Measurements from ENCODE around the gene ADPGK. TPM values are rescaled to one million over a fixed set of nuclear protein-coding genes. Genes with fewer than 3 reads are reported as not detected.
A peak's percentile ranks its signal among the peaks of the same experiment; 100 is the strongest.

ADPGK gene
- total and polyA plus RNA-seq, 5 experiments from 2014 or later = 70.7 to 110 (median 74.7) TPM

- Mint-ChIP-seq H3K27ac (no peak overlapping the region), H3K4me3 (no peak overlapping the region), H3K9me3 (no peaks in the 10 kb centered on the region), H3K27me3 (peaks cover 28 to 53% (median 38%) of the 10 kb centered on the region in 5 donors), H3K36me3 (peaks cover 0 to 2% (median 0%) of the 10 kb centered on the region in 3 donors), H3K4me1 (peaks cover 0 to 6% (median 2%) of the 10 kb centered on the region in 4 donors)
- POLR2A ChIA-PET = no interaction called here
- ATAC-seq = no peak
- no peak for DNase-seq
Measured at GRCh38 chr15:72801590-72802325, 18.2 kb upstream of the ADPGK start.

- DNase-seq (no peak), ATAC-seq (no peak)
- no peaks in the 10 kb centered on the region for H3K9me3 Mint-ChIP-seq
- peaks cover 0 to 2% (median 0%) of the 10 kb centered on the region in 3 donors for H3K36me3 Mint-ChIP-seq
- POLR2A ChIA-PET = no interaction called here
- no peak overlapping the region for H3K4me3 Mint-ChIP-seq
- peaks cover 3 to 10% (median 8%) of the 10 kb centered on the region in 4 donors for H3K4me1 Mint-ChIP-seq
- H3K27me3 Mint-ChIP-seq = peaks cover 33 to 61% (median 42%) of the 10 kb centered on the region in 5 donors
- no peak overlapping the region for H3K27ac Mint-ChIP-seq
Measured at GRCh38 chr15:72800833-72801481, 17.4 kb upstream of the ADPGK start.

GRCh38 chr15:72797834-72798233 is 14.3 kb upstream of the ADPGK start:
- DNase-seq (no peak), ATAC-seq (no peak)
- Mint-ChIP-seq H3K9me3 (no peaks in the 10 kb centered on the region), H3K36me3 (peaks cover 0 to 2% (median 0%) of the 10 kb centered on the region in 3 donors), H3K27me3 (peaks cover 36 to 75% (median 46%) of the 10 kb centered on the region in 5 donors), H3K4me1 (peaks cover 3 to 9% (median 6%) of the 10 kb centered on the region in 4 donors), H3K4me3 (peak overlapping the region in 9 of 10 donors; percentile 43 to 90 (median 68)), H3K27ac (peak overlapping the region in 1 of 10 donors; percentile 14)
- POLR2A ChIA-PET = interaction anchor here (0.6 kb wide), 1 partner anchor 15 kb away, joined by 3 read pairs; no protein-coding TSS in a partner anchor

GRCh38 chr15:72797338-72797689 is 13.8 kb upstream of the ADPGK start:
- DNase-seq (no peak), ATAC-seq (peak in 1 of 2 donors; percentile 22)
- no peaks in the 10 kb centered on the region for H3K9me3 Mint-ChIP-seq
- H3K27me3 Mint-ChIP-seq = peaks cover 34 to 75% (median 48%) of the 10 kb centered on the region in 5 donors
- H3K4me1 Mint-ChIP-seq = peaks cover 3 to 9% (median 6%) of the 10 kb centered on the region in 4 donors
- POLR2A ChIA-PET = interaction anchor here (0.6 kb wide), 1 partner anchor 14 kb away, joined by 3 read pairs; no protein-coding TSS in a partner anchor
- H3K36me3 Mint-ChIP-seq = peaks cover 0 to 2% (median 0%) of the 10 kb centered on the region in 3 donors
- peak overlapping the region; percentile 58 to 90 (median 74) for H3K4me3 Mint-ChIP-seq
- H3K27ac Mint-ChIP-seq = no peak overlapping the region

GRCh38 chr15:72796515-72797337 is 13.2 kb upstream of the ADPGK start:
- Mint-ChIP-seq H3K27ac (peak overlapping the region in 2 of 10 donors; percentile 5 to 80), H3K9me3 (no peaks in the 10 kb centered on the region)

GRCh38 chr15:72796210-72796514 is 12.6 kb upstream of the ADPGK start:
- no peak for DNase-seq
- peaks cover 25 to 65% (median 38%) of the 10 kb centered on the region in 5 donors for H3K27me3 Mint-ChIP-seq
- no peaks in the 10 kb centered on the region for H3K9me3 Mint-ChIP-seq
- POLR2A ChIA-PET = no interaction called here
- ATAC-seq = no peak
- peak overlapping the region in 2 of 10 donors; percentile 5 to 80 for H3K27ac Mint-ChIP-seq
- H3K36me3 Mint-ChIP-seq = peaks cover 0 to 2% (median 0%) of the 10 kb centered on the region in 3 donors
- H3K4me1 Mint-ChIP-seq = peaks cover 3 to 9% (median 6%) of the 10 kb centered on the region in 4 donors
- H3K4me3 Mint-ChIP-seq = peak overlapping the region; percentile 72 to 90 (median 82)

More at GRCh38 chr15:72796515-72797337, 13.2 kb upstream of the ADPGK start:
- peaks cover 0 to 2% (median 0%) of the 10 kb centered on the region in 3 donors for H3K36me3 Mint-ChIP-seq
- peaks cover 3 to 9% (median 6%) of the 10 kb centered on the region in 4 donors for H3K4me1 Mint-ChIP-seq
- DNase-seq = peak in 7 of 10 donors; percentile 31 to 54 (median 37)
- peak; percentile 89 to 97 for ATAC-seq
- H3K27me3 Mint-ChIP-seq = peaks cover 31 to 71% (median 44%) of the 10 kb centered on the region in 5 donors
- H3K4me3 Mint-ChIP-seq = peak overlapping the region; percentile 74 to 90 (median 82)
- POLR2A ChIA-PET = interaction anchor here (0.6 kb wide), 1 partner anchor 13 kb away, joined by 3 read pairs; no protein-coding TSS in a partner anchor

DNA sequence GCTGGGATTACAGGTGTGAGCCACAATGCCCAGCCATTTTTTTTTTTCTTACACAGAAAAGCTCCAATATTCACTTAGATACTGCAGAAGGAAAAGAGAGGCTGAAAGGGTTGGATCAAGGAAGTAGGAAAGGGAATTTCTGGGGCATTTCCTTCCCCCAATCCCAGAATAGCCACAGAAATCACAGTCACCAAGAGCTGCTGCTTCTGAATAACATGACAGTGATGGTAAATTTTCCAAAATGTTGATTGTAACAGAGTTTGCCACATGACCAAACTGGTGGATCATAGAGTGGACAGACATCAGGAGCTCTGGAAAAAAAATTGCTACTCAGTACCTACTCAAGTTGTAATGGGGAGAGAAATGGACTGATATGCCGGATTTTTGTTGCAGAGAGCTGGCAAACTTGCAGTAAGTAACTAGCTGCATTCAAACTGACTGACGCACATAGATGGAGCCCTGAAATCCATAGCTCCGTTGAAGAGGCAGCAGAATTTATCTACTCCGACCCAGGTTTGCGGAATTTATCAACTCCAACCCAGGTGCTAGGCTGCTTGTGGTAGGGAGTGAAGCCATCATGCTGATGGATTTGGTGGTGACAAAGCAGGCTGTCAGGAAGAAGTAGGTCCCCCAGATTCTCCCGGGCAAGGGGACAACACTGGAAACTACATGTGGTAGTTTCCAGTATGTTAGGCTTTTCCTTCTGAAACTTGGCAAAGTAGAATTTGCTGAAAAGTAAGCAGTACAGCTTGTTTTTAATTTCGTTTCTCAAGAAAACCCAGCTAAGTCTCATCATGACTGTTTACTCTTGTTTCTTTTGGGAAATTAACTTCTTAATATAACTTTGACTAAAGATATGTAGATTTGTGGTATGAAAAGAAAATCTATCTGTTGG is 10.5 kb upstream of the ADPGK start:
- Mint-ChIP-seq H3K9me3 (no peaks in the 10 kb centered on the region), H3K36me3 (peaks cover 0 to 2% (median 0%) of the 10 kb centered on the region in 3 donors), H3K4me1 (peaks cover 3 to 9% (median 6%) of the 10 kb centered on the region in 4 donors), H3K4me3 (no peak overlapping the region), H3K27ac (no peak overlapping the region), H3K27me3 (peaks cover 13 to 46% (median 19%) of the 10 kb centered on the region in 5 donors)
- POLR2A ChIA-PET = interaction anchor here (0.9 to 1.3 kb wide), 2 partner anchors 10 to 11 kb away, joined by 3 to 4 read pairs; partner anchors contain the start of gene ADPGK
- no peak for DNase-seq
- no peak for ATAC-seq

GRCh38 chr15:72792431-72792830 is 8.9 kb upstream of the ADPGK start:
- no peak overlapping the region for H3K4me3 Mint-ChIP-seq
- peaks cover 3 to 8% (median 6%) of the 10 kb centered on the region in 4 donors for H3K4me1 Mint-ChIP-seq

DNA sequence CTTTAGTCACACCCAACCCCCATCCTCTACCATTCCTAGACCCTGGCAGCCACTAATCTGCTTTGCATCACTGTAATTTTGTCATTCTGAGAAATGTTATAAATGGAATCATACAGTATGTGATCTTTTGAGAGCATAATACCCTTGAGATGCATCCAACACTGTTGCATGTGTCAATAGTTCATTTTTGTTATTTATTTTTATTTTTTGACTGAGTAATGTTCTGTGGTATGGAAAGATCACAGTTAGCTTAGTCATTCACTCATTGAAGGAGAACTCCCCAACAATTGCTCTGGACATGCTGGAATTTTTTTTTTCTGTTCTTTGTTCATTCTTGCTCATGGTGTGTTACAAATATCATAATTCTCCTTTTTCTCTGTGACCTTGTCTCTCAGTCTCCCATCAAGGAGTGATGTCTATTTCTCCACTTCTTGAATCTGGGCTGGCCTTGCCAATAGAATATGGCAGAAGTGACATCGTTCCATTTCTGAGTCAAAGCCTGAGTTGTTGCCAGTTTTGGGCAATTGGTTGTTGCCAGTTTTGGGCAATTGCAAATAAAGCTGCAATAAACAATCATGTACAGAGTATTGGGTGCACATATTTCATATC is 6.8 kb upstream of the ADPGK start:
- no peak overlapping the region for H3K4me3 Mint-ChIP-seq
- H3K36me3 Mint-ChIP-seq = no peaks in the 10 kb centered on the region
- ATAC-seq (no peak), DNase-seq (no peak)
- peaks cover 0 to 5% (median under 1%) of the 10 kb centered on the region in 4 donors for H3K4me1 Mint-ChIP-seq
- H3K27me3 Mint-ChIP-seq = peaks cover 3 to 23% (median 4%) of the 10 kb centered on the region in 5 donors
- no peaks in the 10 kb centered on the region for H3K9me3 Mint-ChIP-seq
- POLR2A ChIA-PET = no interaction called here
- H3K27ac Mint-ChIP-seq = no peak overlapping the region

More at GRCh38 chr15:72792431-72792830, 8.9 kb upstream of the ADPGK start:
- ATAC-seq = no peak
- H3K36me3 Mint-ChIP-seq = no peaks in the 10 kb centered on the region
- H3K27me3 Mint-ChIP-seq = peaks cover 8 to 35% (median 15%) of the 10 kb centered on the region in 5 donors
- no peak overlapping the region for H3K27ac Mint-ChIP-seq
- POLR2A ChIA-PET = no interaction called here
- no peak for DNase-seq
- no peaks in the 10 kb centered on the region for H3K9me3 Mint-ChIP-seq

- ATAC-seq (no peak), DNase-seq (no peak)
- Mint-ChIP-seq H3K27me3 (peaks cover 0 to 4% (median 2%) of the 10 kb centered on the region in 5 donors), H3K27ac (peak overlapping the region in 2 of 10 donors; percentile 48 to 65), H3K36me3 (peaks cover 0 to 5% (median 0%) of the 10 kb centered on the region in 3 donors), H3K4me3 (peak overlapping the region in 1 of 10 donors; percentile 15), H3K9me3 (no peaks in the 10 kb centered on the region), H3K4me1 (peaks cover 7 to 26% (median 16%) of the 10 kb centered on the region in 4 donors)
- POLR2A ChIA-PET = no interaction called here
Measured at GRCh38 chr15:72787526-72787925, 4.0 kb upstream of the ADPGK start.

DNA sequence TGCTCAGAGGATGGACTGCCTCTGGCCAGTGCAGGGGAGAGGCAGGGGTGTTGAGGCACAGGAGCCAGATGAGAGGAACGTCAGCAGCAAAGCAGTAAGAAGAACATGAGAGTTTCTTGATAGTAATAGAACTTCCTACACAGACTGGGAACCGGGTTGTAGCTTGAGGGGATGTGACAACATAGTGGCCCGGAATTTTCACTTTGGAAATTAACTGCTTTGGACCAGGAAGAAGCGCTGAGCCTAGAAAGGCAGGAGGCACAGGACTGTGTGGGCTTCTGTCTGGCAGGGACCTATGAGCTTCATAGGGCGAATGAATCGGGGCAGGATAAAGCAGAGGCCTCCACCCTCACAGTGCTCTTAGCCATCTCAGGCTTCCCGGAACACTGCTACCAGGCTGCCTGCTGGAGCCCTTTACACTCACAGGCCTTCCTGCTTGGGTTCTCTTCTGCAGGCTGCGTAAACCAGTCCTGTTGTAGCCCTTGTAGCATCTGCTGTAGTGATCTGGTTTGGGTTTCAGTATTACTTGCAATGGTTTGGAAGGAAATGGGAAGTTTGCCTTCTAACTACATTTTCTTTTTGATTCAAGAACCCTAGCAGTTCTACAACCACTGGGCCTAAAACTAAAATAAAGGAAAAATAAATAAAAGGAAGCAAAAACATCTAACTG is 3.3 kb upstream of the ADPGK start:
- DNase-seq (no peak), ATAC-seq (no peak)
- Mint-ChIP-seq H3K9me3 (no peaks in the 10 kb centered on the region), H3K36me3 (peaks cover 0 to 5% (median 0%) of the 10 kb centered on the region in 3 donors), H3K4me1 (peaks cover 7 to 31% (median 21%) of the 10 kb centered on the region in 4 donors), H3K27me3 (peaks cover 0 to 2% (median 0%) of the 10 kb centered on the region in 5 donors), H3K4me3 (no peak overlapping the region), H3K27ac (peak overlapping the region in 5 of 10 donors; percentile 14 to 65 (median 46))
- POLR2A ChIA-PET = no interaction called here
